Activated CD8-positive, alpha-beta memory T cell treated with anti-CD3 and anti-CD28 coated beads for 36 hours (primary cell): ENCODE data around the gene ATP11A. TPM values are rescaled to one million over a fixed set of nuclear protein-coding genes. Genes with fewer than 3 reads are reported as not detected.
"Not testable (repeated sequence)": the region's sequence is repeated elsewhere in the genome, so short reads cannot be mapped to it uniquely, and the experiment has no call there.

ENCODE experiments used
- CTCF ChIA-PET: fragments of 350-600 bp; sonication (Branson Sonifier 250); formaldehyde crosslinking; loops from one replicate; lab custom pipeline; 2021; ENCODE audit warnings: antibody characterized with exemption; lab: Charles Lee
- POLR2A ChIA-PET: fragments of 350-600 bp; sonication (Branson Sonifier 250); formaldehyde crosslinking; loops from one replicate; lab custom pipeline; 2021; ENCODE audit warnings: antibody characterized with exemption; lab: Charles Lee
- total RNA-seq, 2 experiments: library from RNA; stranded (reverse); gene quantifications; one replicate each; pipeline ENCODE4 v1.2.3, GENCODE V29; 2021

ATP11A gene
- total RNA-seq, 2 experiments from 2014 or later: 35.9 to 40.1 TPM

DNA sequence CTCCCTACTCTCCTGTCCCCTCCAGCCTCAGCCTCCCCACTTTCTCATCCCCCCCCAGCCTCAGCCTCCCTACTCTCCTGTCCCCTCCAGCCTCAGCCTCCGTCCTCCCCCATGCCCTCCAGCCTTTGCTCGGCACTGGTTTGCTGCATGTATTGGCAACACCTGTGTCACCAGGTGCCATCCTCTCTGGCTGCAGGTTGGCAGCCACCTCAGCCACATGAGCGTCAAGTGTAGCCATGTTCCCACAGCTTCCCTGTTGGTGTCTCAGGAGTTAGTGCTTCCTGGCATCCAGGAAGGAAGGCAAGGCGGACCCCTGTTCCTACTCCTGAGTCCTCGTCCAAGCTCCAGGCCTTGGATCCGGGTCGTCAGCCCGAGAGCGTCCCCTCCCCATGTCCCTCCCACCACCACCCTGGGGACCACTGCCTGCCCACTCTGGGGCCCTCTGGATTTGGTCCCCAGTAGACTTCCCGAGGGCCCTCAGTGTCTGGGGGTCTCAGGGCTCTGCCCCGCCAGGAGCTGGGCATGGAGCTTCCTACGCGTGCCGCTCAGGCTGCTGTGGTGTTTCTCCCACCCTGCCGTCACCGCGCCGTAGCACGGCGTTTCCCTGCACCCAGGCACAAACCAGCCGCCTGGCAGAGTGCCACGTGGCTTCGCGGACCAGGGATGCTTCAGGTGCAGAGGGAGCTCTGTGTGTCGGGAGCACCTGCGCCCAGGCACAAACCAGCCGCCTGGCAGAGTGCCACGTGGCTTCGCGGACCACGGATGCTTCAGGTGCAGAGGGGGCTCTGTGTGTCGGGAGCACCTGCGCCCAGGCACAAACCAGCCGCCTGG lies 150.8 kb downstream of the ATP11A start:
- POLR2A ChIA-PET: no interaction called here
- CTCF ChIA-PET: no interaction called here

DNA sequence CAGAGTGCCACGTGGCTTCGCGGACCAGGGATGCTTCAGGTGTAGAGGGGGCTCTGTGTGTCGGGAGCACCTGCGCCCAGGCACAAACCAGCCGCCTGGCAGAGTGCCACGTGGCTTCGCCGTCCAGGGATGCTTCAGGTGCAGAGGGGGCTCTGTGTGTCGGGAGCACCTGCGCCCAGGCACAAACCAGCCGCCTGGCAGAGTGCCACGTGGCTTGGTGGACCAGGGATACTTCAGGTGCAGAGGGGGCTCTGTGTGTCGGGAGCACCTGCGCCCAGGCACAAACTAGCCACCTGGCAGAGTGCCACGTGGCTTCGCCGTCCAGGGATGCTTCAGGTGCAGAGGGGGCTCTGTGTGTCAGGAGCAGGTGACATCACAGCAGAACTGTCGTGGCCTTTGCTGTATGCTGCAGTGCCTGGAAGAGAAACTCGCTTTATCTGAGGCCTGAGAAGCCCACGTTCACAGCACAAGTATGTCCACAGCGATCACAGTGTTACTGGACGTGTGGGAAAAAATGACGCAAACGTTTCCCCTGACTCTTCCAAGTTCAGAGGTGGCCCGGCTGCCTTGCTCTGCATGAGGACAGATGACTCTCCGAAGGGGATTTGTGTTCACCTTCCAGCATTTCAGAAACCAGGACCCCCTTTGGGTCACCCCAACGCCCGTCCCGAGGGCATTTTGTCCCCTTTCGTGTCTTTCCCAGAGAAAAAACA lies 151.6 kb downstream of the ATP11A start:
- CTCF ChIA-PET: not testable (repeated sequence)

GRCh38 chr13:112842343-112842856 lies 152.6 kb downstream of the ATP11A start:
- ChIA-PET CTCF (no interaction called here), POLR2A (no interaction called here)

More for the DNA sequence above, 151.6 kb downstream of the ATP11A start:
- POLR2A ChIA-PET: not testable (repeated sequence)

DNA sequence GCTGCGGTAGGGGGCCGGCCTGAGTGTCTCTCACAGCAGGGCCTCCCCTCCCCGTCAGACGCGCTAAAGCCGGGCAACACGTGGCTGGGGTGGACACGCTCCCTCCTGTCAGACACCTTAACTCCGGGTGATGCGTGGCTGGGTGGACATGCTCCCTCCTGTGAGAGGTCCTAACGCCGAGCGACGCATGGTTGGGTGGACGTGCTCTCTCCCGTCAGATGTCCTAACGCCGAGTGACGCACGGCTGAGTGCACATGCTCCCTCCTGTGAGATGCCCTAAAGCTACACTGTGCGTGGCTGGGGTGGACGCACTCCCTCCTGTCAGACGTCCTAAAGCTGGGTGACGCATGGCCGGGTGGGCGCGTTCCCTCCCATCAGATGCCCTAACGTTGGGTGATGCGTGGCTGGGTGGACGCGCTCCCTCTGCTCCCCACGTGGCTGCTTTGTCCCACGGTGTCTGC lies 153.1 kb downstream of the ATP11A start:
- ChIA-PET CTCF (no interaction called here), POLR2A (no interaction called here)

DNA sequence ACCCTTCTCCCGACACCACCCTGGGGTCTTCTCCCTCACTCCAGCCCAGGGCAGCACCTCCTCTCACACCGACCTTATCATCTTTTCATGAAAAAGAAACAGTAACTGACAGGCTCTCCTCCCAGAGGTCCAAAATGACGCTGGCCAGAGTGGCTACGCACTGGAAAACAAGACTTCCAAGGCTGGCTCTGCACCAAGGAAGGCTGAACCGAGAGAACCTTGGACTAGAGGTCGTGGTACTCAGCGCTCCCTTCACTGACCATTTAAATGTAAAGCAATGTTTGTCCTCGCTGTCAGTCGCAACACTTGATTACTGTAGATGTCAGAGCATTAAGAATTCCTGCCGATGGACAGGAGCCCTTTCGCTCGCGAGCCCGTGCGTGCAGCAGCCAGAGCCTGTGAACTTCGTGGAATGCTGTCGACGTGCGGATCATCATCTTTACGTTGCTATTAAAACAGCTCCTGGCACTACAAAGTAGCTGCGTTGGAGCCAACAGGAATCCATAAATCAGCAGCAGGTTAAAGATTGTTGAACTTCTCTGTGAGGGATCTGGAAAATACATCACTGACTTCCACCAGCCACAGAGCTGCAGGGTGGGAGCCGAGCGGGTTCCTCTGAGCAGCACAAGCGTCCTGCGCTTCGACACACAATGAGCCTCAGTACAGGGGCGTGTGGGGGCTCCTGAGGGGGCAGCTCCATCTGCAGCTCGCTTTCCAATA lies 153.7 kb downstream of the ATP11A start:
- ChIA-PET POLR2A (no interaction called here), CTCF (no interaction called here)

DNA sequence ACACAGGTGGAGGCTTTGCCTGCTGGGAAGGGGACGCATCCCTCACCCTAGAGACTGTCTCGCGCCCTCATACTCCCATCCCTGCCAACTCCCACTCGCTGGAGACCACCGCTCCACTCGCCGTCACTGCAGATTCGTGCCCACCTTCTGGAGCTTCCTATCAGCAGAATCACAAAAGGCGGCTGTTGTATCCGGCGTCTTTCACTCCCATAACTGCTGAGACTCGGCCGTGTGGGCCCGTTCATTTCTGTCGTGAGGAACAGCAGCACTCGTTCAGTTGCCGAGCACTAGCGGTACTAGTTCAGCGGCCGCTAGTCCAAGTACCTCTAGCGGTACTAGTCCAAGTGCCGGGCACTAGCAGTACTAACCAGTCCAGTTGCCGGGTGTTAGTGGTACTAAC lies 154.6 kb downstream of the ATP11A start:
- POLR2A ChIA-PET: no interaction called here
- CTCF ChIA-PET: no interaction called here

DNA sequence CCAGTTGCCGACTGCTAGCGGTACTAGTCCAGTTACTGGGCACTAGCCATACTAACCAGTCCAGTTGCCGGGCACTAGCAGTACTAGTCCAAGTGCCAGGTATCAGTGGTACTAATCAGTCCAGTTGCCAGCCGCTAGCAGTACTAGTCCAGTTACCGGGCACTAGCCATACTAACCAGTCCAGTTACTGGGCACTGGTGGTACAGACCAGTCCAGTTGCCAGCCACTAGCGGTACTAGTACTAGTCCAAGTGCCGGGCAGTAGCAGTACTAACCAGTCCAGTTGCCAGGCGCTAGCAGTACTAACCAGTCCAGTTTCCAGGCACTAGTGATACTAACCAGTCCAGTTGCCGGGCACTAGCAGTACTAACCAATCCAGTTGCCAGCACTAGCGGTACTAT lies 155.0 kb downstream of the ATP11A start:
- POLR2A ChIA-PET: no interaction called here

DNA sequence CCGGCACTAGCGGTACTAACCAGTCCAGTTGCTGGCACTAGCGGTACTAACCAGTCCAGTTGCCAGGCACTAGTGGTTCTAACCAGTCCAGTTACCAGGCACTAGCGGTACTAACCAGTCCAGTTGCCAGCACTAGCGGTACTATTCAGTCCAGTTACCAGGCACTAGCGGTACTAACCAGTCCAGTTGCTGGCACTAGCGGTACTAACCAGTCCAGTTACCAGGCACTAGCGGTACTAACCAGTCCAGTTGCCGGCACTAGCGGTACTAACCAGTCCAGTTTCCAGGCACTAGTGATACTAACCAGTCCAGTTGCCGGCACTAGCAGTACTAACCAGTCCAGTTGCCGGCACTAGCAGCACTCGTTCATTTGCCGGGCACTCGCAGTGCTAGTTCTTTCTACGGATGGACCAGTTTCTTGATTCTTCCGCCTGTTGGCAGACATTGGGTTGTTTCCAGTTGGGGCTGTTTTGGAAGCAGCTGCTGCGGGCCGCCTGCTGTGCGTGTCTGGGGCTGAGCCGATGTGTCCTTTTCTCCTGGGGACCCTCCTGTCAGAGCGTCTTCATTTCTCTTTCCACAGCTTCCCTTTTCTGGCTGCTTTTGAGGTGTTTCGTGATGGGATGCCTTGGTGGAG lies 155.8 kb downstream of the ATP11A start:
- POLR2A ChIA-PET: no interaction called here

More for the DNA sequence above, 155.0 kb downstream of the ATP11A start:
- CTCF ChIA-PET: no interaction called here

GRCh38 chr13:112846411-112847115 lies 156.7 kb downstream of the ATP11A start:
- ChIA-PET CTCF (no interaction called here), POLR2A (no interaction called here)

More for the DNA sequence above, 155.8 kb downstream of the ATP11A start:
- CTCF ChIA-PET: no interaction called here

DNA sequence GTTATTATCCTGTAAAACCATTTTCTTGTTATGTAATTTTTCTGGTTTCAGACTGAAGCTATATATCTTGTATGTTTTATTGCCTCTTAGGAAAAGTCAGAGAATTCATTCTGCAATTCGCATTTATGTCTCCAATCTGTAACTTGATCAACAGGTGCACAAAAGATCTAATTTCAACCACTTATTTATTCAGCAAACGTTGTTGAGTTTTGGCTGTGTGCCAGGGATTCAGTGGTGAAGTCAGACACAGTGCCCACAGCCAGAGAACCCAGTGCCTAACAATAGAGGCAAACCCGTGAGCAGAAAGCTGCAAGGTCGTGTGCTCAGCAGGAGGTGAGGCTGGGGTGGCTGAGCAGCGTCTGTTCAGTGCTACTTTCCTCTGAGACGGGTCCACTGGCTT lies 159.7 kb downstream of the ATP11A start:
- CTCF ChIA-PET: interaction anchor here (0.7 kb wide), 1 partner anchor 118 kb away, joined by 3 read pairs; no protein-coding TSS in a partner anchor
- POLR2A ChIA-PET: no interaction called here

DNA sequence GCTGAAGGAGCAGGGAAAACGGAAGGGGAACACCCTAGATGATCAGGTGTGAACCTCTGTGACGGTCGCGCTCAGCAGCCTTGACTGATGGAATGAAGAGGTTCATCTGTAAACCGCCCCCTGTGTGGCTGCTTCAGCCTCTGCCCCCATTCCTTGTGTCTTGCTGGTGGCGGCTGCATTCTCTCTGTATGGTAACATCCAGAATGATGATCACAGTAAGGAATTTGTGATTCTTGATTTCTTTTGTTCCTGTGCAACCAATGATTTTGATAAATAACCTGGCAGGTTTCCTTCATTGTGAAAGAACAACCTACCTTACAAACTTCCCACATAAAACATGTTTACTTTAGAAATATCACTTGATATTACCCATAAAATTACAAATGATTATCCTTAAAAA lies 160.4 kb downstream of the ATP11A start:
- POLR2A ChIA-PET: no interaction called here

GRCh38 chr13:112851107-112852038 lies 161.5 kb downstream of the ATP11A start:
- CTCF ChIA-PET: no interaction called here

More for the DNA sequence above, 160.4 kb downstream of the ATP11A start:
- CTCF ChIA-PET: no interaction called here

DNA sequence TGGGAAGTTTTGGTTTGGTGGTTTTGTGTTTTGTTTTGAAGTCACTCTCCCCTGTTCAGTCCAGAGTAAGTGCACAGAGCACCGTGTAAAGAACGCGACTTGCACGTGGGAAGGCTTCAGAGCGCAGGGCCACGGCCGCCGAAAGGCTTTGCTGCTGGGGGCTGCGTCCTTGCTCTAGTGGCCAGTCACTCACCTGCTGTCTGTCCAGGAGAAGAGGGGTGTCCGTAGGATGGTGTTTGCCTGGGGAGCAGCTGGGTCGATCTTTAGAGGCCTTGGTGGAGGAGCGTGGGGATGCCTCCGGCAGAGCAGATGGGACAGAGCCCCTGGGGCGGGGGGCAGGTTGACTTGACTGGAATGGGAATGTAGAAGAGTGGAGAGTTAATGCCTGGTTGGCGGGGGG lies 162.6 kb downstream of the ATP11A start:
- ChIA-PET POLR2A (no interaction called here), CTCF (no interaction called here)

More at GRCh38 chr13:112851107-112852038, 161.5 kb downstream of the ATP11A start:
- POLR2A ChIA-PET: no interaction called here

- CTCF ChIA-PET: no interaction called here
- POLR2A ChIA-PET: no interaction called here
Measured at GRCh38 chr13:112852808-112853207, 163.0 kb downstream of the ATP11A start.

DNA sequence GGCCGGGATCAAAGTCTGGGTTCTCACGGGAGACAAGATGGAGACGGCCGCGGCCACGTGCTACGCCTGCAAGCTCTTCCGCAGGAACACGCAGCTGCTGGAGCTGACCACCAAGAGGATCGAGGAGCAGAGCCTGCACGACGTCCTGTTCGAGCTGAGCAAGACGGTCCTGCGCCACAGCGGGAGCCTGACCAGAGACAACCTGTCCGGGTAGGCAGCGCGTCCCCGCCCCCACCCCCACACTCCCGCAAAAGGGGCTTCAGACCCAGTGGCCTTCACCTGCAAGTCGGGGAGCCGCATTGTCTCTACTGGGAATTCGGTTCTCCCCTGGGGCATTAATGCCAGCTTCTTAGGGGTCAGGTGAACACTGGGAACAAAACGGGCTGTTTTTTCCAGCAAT lies 164.5 kb downstream of the ATP11A start:
- ChIA-PET CTCF (no interaction called here), POLR2A (no interaction called here)

DNA sequence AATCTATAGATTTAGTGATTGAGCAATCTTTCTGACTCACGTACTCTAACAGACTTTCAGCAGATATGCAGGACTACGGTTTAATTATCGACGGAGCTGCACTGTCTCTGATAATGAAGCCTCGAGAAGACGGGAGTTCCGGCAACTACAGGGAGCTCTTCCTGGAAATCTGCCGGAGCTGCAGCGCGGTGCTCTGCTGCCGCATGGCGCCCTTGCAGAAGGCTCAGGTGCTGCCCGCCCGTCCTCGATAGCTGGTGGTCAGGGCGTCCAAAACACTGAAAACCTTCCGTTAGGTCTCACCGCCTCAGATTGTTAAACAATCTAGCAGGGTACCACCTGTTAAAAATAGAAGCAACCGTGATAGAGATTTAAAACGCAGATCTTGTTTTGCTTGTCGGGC lies 166.0 kb downstream of the ATP11A start:
- POLR2A ChIA-PET: no interaction called here
- CTCF ChIA-PET: no interaction called here

DNA sequence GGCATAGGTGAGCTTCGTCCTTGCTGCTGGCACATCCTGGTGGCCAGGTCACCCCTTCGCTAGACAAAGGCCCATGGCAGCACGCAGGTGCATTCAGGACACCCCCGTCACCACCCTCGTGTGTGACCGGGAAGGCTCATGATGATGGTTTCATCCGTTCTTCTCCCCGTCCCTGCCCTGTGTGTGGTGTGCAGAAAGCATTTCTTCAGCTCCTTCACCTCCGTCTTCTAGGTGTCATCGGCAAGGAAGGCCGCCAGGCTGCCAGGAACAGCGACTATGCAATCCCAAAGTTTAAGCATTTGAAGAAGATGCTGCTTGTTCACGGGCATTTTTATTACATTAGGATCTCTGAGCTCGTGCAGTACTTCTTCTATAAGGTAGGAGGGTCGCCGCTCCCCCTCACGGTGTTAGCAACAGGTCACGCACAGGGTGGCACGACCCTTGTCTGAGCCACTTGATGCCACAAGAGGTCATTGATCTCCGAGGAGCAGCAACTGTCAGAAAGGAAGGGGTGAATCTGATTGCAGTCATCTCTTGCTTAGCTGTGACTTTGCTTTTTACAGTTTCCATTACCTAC lies 168.2 kb downstream of the ATP11A start:
- CTCF ChIA-PET: no interaction called here
- POLR2A ChIA-PET: no interaction called here
